ENCODE results near the gene MSANTD7.

DNA sequence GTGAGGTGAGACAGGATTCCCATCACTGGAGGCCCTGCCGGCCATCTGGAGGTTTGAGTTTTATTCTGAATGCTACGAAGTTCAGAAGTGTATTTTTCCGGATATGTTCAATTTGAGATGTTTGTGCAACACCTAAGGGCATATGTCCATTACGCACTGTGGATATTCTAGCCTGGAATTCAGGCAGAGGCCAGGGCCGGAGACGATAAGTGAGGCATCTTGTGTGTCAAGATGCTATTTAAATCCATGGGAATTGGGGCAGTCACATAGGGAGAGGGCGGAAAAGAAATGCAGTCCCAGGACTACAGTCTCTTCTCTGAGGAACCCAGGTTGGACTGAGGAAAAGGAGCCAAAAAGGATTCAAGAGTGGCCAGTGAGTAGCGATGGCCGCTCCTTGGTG is 38.7 kb downstream of the MSANTD7 start:
- TF ChIP-seq POLR2A (conservative IDR thresholded peaks at IDR 0.05) (no peak), ZNF263 (CRISPR knock-in tag; IDR thresholded peaks at IDR 0.05; ENCODE audit: borderline replicate concordance) (no peak), CTCF (IDR thresholded peaks at IDR 0.05 in 2 of 3, conservative IDR thresholded peaks at IDR 0.05 in 1 of 3; ENCODE audit: insufficient read depth in 2 of 3, low read depth in 1 of 3, low read length in 3 of 3) (no peak)

Measured in K562 (cell line).